HG03432 (cell line): ENCODE measurements around the gene TASOR2.

Experiments
- ATAC-seq: cut with Tn5 transposase; IDR thresholded peaks from one replicate; pipeline ENCODE4 v1.9.1; 2021; ENCODE audit warnings: mild to moderate bottlenecking, moderate library complexity; ENCODE audit not compliant: unreplicated experiment

The TASOR2 gene

GRCh38 chr10:5679606-5680005 is 5.0 kb upstream of the TASOR2 start:
- no peak for ATAC-seq

DNA sequence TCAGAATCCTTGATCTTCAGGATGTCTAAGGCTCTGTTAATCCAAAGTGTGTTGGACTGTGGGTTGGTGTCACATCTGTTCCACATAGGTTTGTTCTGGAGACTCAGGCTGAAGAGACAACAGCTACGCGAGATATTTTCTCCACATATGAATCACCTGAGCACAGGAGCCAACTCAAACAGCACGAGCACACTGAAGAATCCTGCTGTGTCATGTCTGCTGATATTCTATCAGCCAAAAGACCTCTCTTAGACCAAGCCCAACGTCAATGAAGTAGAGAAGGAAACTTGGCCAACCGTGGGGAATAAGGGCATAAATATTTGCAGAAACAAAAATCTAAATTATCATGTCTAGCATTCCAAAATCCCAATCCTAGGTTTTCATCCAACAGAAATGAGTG is 2.7 kb upstream of the TASOR2 start:
- ATAC-seq, result no peak

DNA sequence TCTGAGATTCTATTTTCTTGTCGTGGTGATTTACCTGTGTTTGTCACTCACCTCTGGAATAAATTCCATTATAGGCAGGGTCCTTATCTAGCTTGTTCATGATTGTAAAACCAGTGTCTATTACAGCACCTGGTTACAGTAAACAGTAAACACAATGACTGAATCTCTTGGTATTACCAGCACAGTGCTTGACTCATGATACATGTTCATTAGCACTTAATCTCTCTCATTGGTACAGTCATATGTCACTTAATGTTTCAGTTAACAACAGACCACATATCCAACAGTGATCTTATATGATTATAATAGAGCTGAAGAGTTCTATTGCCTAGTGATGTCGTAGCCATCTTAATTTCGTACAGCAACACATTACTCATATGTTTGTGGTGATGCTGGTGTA is 1.6 kb upstream of the TASOR2 start:
- ATAC-seq, result no peak

- peak; percentile 50 for ATAC-seq
Measured at GRCh38 chr10:5684971-5685763, 529 bp downstream of the TASOR2 start.

DNA sequence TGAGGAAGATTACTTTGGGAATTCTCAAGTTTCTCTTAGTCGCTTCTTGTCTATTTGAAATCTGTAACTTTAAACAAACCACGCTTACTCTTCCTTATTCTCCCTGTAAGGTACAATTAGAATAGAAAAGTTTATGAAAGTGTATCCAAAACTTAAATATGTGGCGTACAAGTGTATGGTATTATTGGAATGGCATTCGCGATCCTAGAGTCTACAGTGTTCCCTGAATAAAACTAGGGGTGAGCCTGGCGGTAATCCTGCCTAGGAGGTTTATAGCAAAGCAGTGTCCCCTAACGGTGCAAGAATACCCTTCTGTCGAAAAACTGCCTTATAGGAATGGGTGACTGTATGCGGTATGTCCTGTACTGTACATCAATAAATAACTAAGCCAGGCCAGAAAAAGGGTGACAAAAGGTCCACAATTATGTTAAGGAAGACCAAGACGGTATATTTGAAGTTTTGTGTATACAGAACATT is 1.2 kb downstream of the TASOR2 start:
- ATAC-seq, result no peak

- no peak for ATAC-seq
Measured at GRCh38 chr10:5688587-5688986, 3.9 kb downstream of the TASOR2 start.

DNA sequence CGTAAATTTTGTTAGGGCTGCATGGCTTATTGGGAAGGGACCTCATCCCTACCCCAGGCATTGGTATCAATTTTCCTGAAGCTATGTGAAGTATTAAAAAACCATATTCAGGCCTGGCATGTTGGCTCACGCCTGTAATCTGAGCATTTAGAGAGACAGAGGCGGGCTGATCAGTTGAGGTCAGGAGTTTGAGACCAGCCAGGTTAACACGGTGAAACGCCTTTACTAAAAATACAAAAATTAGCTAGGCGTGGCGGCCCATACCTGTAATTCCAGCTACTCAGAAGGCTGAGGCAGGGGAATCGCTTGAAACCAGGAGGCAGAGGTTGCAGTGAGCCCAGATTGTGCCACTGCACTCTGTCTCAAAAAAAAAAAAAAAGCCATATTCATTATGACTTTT is 7.1 kb downstream of the TASOR2 start:
- no peak for ATAC-seq

DNA sequence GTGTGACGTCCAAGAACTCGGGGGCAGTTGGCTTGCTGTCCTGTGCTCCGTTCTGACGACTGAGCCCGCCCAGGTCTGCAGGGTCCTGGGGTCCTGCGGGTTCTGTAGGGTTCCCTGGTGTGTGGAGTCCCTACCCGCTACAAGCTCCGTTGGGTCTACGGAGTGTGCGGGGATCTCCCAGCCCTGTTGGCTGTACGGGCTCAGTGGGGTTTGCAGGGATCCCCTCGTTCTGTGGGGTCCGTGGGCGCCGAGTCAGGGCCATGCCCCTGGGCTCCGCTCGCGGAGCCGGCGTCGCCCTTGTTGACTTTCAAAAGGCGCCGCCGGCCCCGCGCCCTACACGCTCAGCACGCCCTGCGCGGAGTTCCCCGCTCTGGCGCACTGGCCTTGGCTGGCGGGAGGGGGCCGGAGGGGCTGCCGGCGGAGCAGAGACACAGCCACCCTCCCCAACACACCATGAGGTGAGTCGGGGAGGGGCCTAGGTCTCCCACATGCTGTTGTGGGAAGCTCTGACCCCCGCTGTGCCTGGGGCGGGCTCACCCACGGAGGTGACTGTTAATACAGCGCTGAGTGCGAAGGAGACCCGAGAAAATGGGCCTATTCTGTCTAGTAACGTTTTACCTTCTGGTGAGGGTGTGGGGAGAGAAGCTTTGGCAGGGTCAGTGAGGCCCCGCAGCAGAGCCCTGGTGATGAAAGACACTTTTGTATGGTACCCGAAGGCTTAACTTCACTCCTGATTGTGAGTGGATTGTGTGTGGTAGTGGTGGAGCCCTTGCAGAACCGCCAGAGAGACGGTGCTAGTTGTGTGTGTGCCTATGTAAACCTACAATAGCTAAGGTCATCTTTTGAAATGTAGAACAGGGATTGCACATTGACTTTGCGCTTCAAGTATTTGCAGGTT is 8.1 kb downstream of the TASOR2 start:
- peak; percentile 83 for ATAC-seq

DNA sequence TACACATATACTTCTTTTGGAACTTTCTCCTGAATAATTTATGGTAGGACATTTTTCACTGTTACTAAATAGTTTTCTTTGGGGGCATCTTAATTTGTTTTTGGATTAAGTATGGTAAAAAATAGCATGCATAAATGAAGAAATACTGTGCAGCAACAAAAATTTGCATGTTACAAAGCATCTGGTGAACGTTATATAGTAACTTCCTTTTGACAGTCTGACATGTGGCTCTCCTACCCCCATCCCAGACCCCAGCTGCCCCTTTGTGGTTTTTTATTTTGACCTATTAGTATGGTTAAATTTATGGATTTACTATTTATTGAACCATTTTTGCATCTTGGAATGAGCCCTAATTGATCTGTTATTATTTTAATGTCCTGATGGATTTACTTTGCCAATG is 9.9 kb downstream of the TASOR2 start:
- ATAC-seq, result no peak

DNA sequence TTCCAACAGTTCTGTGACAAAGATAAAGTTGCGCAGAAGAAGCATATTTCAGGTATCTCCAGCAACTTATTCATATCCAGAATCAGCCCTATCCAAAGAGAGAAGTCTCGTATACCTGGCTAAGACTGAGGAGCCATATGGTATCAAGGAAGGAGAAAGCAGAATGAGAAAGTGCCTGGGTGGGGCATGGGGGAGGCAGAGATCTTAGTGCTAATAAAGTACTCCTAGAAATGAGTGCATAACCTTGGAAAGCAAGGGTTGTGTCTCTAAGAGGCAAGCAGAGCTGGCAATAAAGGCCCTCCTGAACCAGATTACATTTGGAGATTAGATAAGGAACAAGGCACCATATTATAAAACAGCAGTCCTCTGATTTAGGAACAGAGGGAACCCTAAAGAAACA is 12.7 kb downstream of the TASOR2 start:
- ATAC-seq, result no peak

DNA sequence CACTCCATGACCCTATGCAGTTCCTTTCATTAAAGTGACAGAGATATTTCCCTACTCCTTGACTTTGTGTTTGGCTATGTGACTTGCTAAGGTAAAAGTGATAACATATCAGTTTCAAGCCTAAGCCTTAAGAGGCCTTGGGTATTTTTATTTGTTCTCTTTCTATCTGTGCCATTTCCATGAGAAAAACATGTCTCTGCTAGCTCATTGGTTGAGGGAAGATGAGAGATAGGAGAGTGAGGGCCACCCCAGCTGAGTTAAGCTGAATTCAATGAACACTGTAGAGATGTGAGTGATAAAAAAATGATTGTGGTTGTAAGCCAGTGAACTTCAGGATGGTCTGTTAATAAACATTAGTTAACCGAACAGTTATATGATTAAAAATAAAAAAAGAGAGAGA is 13.4 kb downstream of the TASOR2 start:
- ATAC-seq, result no peak

GRCh38 chr10:5708356-5708755 is 23.7 kb downstream of the TASOR2 start:
- ATAC-seq, result no peak

DNA sequence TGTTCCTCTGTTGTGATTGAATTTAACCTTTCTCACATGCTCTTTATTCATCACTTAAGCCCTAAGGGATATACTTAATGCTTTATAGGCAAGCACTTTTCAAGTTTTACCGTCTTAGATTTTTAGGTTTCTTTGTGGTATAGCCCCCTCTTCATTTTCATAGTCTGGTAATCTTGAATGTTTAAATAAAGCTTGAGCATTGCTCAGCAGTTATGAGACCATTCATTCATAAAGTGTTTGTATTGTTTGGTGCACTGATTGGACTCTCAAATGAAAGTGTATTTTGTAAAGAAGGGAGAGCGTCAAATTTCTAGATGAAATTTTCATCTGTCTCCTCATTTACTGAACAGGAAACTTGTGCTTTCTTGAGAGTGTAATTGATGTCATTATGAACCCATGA is 25.2 kb downstream of the TASOR2 start:
- no peak for ATAC-seq

DNA sequence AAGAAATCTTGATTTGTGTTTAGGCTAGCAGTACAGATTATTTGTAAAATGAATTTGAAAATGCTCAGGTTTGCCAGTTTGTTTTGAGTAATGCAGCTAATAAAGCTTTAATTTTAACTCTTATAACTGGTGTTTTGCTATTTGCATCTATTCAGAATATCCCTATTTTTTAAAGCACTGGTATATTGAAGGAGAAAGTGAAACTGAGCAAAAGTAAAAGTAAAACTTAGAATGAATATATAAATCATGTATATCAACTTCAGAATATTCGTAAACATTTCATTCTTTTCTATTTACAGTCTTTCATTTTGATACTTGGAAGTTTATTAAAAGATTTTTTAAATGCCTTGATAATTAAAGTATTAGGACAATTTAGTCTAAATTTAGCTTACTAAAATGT is 26.2 kb downstream of the TASOR2 start:
- ATAC-seq, result peak; percentile 49

DNA sequence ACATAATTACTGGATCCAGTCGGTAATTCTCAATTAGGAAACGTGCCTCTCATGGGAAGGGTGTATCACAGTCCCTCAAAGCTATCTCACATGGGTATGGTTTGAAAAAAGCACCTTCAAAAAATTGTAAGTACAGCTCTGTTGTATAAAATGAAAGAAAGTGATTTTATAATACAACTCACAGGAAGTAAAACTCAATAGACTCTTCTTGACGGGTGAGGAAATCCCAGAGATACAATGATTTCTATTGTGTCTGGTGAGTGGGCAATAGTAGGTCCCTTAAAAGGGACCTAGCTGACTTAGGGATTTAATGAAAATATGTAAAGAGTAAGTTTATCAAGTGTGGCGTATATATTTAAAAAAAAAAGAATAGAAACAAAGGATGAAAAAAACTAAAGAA is 27.0 kb downstream of the TASOR2 start:
- ATAC-seq, result no peak

- ATAC-seq, result no peak
Measured at GRCh38 chr10:5719546-5719945, 34.9 kb downstream of the TASOR2 start.

- no peak for ATAC-seq
Measured at GRCh38 chr10:5720182-5720581, 35.5 kb downstream of the TASOR2 start.

GRCh38 chr10:5723692-5724091 is 39.1 kb downstream of the TASOR2 start:
- no peak for ATAC-seq

- ATAC-seq, result no peak
Measured at GRCh38 chr10:5730766-5731165, 46.1 kb downstream of the TASOR2 start.

- ATAC-seq, result no peak
Measured at GRCh38 chr10:5731559-5731958, 46.9 kb downstream of the TASOR2 start.

DNA sequence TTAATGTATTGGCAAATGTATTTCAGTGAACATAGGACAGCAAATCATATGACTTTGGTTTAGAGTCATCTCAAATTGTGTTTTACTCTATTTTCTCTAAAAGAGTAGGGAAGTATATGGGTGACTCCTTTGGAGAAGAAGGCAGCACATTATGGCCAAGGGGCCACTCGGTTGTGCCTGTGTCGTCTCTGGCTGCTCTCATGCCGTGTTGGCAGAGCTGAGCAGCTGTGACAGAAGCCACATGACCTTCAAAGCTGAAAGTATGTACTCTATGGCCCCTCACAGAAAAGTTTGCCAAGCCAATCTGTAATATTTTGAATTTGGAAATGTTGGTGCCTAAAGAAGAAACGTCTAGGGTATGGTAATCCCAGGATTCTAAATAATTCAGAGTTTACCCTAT is 47.5 kb downstream of the TASOR2 start:
- ATAC-seq, result no peak
